GM19238 (cell line): ENCODE measurements around the gene ALDH1L1.

ENCODE experiments used
- DNase-seq: peaks from one replicate; pipeline ENCODE4 v3.0.0; 2011; ENCODE audit warnings: low spot score; ENCODE audit not compliant: insufficient read length

ALDH1L1 gene

GRCh38 chr3:126056088-126056487 is 124.3 kb downstream of the ALDH1L1 start:
- DNase-seq: no peak

GRCh38 chr3:126054870-126055269 is 125.5 kb downstream of the ALDH1L1 start:
- no peak for DNase-seq

- DNase-seq: no peak
Measured at GRCh38 chr3:126053949-126054569, 126.3 kb downstream of the ALDH1L1 start.
